A673 (cell line): Measurements from ENCODE around the gene SF3A2. TPM values are rescaled to one million over a fixed set of nuclear protein-coding genes. Genes with fewer than 3 reads are reported as not detected.

Experiments
- BruUV-seq: library from RNA; stranded (reverse); fragments of 400-500 nt; replicated peaks from 2 replicates; lab custom pipeline; 2021; lab: Mats Ljungman, UMichigan
- CTCF ChIA-PET: fragments of 300-600 bp; sonication (Branson Sonifier 250); formaldehyde crosslinking; loops from one replicate; lab custom pipeline; 2022; ENCODE audit warnings: antibody characterized with exemption; lab: Charles Lee
- POLR2A ChIA-PET: fragments of 300-600 bp; sonication (Branson Sonifier 250); formaldehyde crosslinking; loops from one replicate; lab custom pipeline; 2022; ENCODE audit warnings: antibody characterized with exemption; ENCODE audit not compliant: low non-redundant PET; lab: Charles Lee
- DNase-seq: peaks from one replicate; pipeline ENCODE4 v3.0.0-alpha.2; 2015; ENCODE audit warnings: low spot score
- H3K27ac ChIP-seq: fragments of 200-600 bp; sonication (generic); 2 replicates; pipeline ENCODE4 v1.5.1; 2016; ENCODE audit warnings: mixed run types, low read depth, mild to moderate bottlenecking, mixed read lengths, antibody characterized with exemption, low read length; ENCODE audit not compliant: poor library complexity, severe bottlenecking
- H3K27me3 ChIP-seq: fragments of 200-600 bp; sonication (generic); replicated peaks from 2 replicates; pipeline ENCODE4 v1.6.1; 2017; ENCODE audit warnings: mixed run types, low read depth, mild to moderate bottlenecking, mixed read lengths, antibody characterized with exemption, low read length; ENCODE audit not compliant: insufficient read depth, poor library complexity
- H3K36me3 ChIP-seq: fragments of 200-600 bp; sonication (generic); 2 replicates; pipeline ENCODE4 v1.6.1; 2016; ENCODE audit warnings: mixed run types, mild to moderate bottlenecking, mixed read lengths, antibody characterized with exemption, low read length; ENCODE audit not compliant: insufficient read depth, poor library complexity, severe bottlenecking
- H3K4me1 ChIP-seq: fragments of 200-600 bp; sonication (generic); 2 replicates; pipeline ENCODE4 v1.6.1; 2017; ENCODE audit warnings: mixed run types, mild to moderate bottlenecking, mixed read lengths, antibody characterized with exemption, low read length; ENCODE audit not compliant: insufficient read depth, poor library complexity, severe bottlenecking
- H3K4me3 ChIP-seq: fragments of 200-600 bp; sonication (generic); 2 replicates; pipeline ENCODE4 v1.5.1; 2016; ENCODE audit warnings: low read depth, mixed run types, mild to moderate bottlenecking, mixed read lengths, low read length; ENCODE audit not compliant: poor library complexity, severe bottlenecking
- H3K9me3 ChIP-seq: fragments of 200-600 bp; sonication (generic); 2 replicates; pipeline ENCODE4 v1.6.1; 2016; ENCODE audit warnings: mixed run types, low read depth, mild to moderate bottlenecking, mixed read lengths, antibody characterized with exemption, low read length; ENCODE audit not compliant: poor library complexity, severe bottlenecking
- CTCF ChIP-seq: fragments of 300-800, 200-600 bp; sonication (generic); conservative IDR thresholded peaks from 2 replicates; pipeline ENCODE4 v1.5.1; 2017; ENCODE audit warnings: low read depth, mild to moderate bottlenecking, antibody characterized with exemption, low read length, moderate library complexity, mixed read lengths
- EZH2 ChIP-seq: fragments of 200-600 bp; sonication (generic); IDR thresholded peaks from 2 replicates; pipeline ENCODE4 v1.6.1; 2017; ENCODE audit warnings: borderline replicate concordance, low read depth, mild to moderate bottlenecking, mixed read lengths, antibody characterized with exemption, low read length; ENCODE audit not compliant: poor library complexity, severe bottlenecking
- intact Hi-C: fragments of 100-400 bp; cut with micrococcal nuclease; formaldehyde crosslinking; loops from one replicate; pipeline ENCODE4 v1.10.0; 2022; ENCODE audit not compliant: unreplicated experiment
- total RNA-seq: library from RNA; stranded (reverse); gene quantifications from 2 replicates; pipeline ENCODE4 v1.2.3, GENCODE V29; 2021

SF3A2 gene
- total RNA-seq, 1 experiment from 2014 or later = 187 TPM

- DNase-seq = no peak
- no peak for TF ChIP-seq CTCF
- no peak for TF ChIP-seq EZH2
- intact Hi-C loops = no loop called here
- Histone ChIP-seq H3K27ac (no peak overlapping the region), H3K9me3 (no peaks in the 10 kb centered on the region), H3K4me1 (peaks cover 3% of the 10 kb centered on the region), H3K4me3 (no peak overlapping the region), H3K36me3 (peaks cover 57% of the 10 kb centered on the region), H3K27me3 (no peaks in the 10 kb centered on the region)
- BruUV-seq = no TSS peak
- ChIA-PET CTCF (no interaction called here), POLR2A (no interaction called here)
Observed at GRCh38 chr19:2246014-2246620, 9.5 kb downstream of the SF3A2 start.

- CTCF ChIA-PET = no interaction called here
Observed at GRCh38 chr19:2246801-2247361, 10.3 kb downstream of the SF3A2 start.

GRCh38 chr19:2247433-2248101 is 10.9 kb downstream of the SF3A2 start:
- POLR2A ChIA-PET = no interaction called here
- no peak for DNase-seq
- peaks cover 54% of the 10 kb centered on the region for H3K36me3 ChIP-seq

More at GRCh38 chr19:2246801-2247361, 10.3 kb downstream of the SF3A2 start:
- no peak overlapping the region for H3K4me3 ChIP-seq
- no peaks in the 10 kb centered on the region for H3K27me3 ChIP-seq
- peaks cover 57% of the 10 kb centered on the region for H3K36me3 ChIP-seq
- POLR2A ChIA-PET = no interaction called here
- intact Hi-C loops = no loop called here
- BruUV-seq = no TSS peak
- H3K9me3 ChIP-seq = no peaks in the 10 kb centered on the region
- DNase-seq = no peak
- H3K27ac ChIP-seq = no peak overlapping the region
- H3K4me1 ChIP-seq = no peaks in the 10 kb centered on the region
- TF ChIP-seq EZH2 (no peak), CTCF (no peak)

More at GRCh38 chr19:2247433-2248101, 10.9 kb downstream of the SF3A2 start:
- no TSS peak for BruUV-seq
- intact Hi-C loops = no loop called here
- Histone ChIP-seq H3K27ac (no peak overlapping the region), H3K9me3 (no peaks in the 10 kb centered on the region), H3K4me3 (no peak overlapping the region), H3K4me1 (no peaks in the 10 kb centered on the region), H3K27me3 (no peaks in the 10 kb centered on the region)
- TF ChIP-seq EZH2 = no peak
- no peak for TF ChIP-seq CTCF
- CTCF ChIA-PET = interaction anchor here (0.6 kb wide), 1 partner anchor 89 kb away, joined by 3 read pairs; no protein-coding TSS in a partner anchor
